Neural cell (in vitro differentiated cells): ENCODE data around the gene KIF5C. TPM values are rescaled to one million over a fixed set of nuclear protein-coding genes. Genes with fewer than 3 reads are reported as not detected.
"Not testable (repeated sequence)": the region's sequence is repeated elsewhere in the genome, so short reads cannot be mapped to it uniquely, and the experiment has no call there.

ENCODE experiments used
- H2AFZ ChIP-seq: fragments of 200-600, 300-800 bp; sonication (generic), shearing (Covaris generic); 2 replicates; pipeline ENCODE4 v1.6.0; 2014; ENCODE audit warnings: low read depth, mild to moderate bottlenecking, antibody characterized with exemption, low read length, moderate library complexity
- H3F3A ChIP-seq: fragments of 200-600 bp; shearing (Covaris generic); 2 replicates; pipeline ENCODE4 v1.6.1; 2016; ENCODE audit warnings: mild to moderate bottlenecking, moderate library complexity, mixed read lengths, antibody characterized with exemption, low read length; ENCODE audit not compliant: insufficient read depth, poor library complexity, severe bottlenecking
- H3K27ac ChIP-seq: fragments of 200-600, 300-800 bp; sonication (generic), shearing (Covaris generic); 2 replicates; pipeline ENCODE4 v1.5.1; 2014; ENCODE audit warnings: mild to moderate bottlenecking, low read length, moderate library complexity
- H3K27me3 ChIP-seq: fragments of 300-800, 200-600 bp; sonication (generic), shearing (Covaris generic); 2 replicates; pipeline ENCODE4 v1.6.0; 2014; ENCODE audit warnings: mild to moderate bottlenecking, low read depth, low read length, moderate library complexity; ENCODE audit not compliant: insufficient read depth
- H3K36me3 ChIP-seq: fragments of 300-800, 200-600 bp; sonication (generic), shearing (Covaris generic); 2 replicates; pipeline ENCODE4 v1.5.1; 2014; ENCODE audit warnings: mild to moderate bottlenecking, antibody characterized with exemption, low read length, moderate library complexity; ENCODE audit not compliant: insufficient read depth
- H3K4me2 ChIP-seq: fragments of 300-800, 200-600 bp; sonication (generic), shearing (Covaris generic); 2 replicates; pipeline ENCODE4 v1.6.0; 2014; ENCODE audit warnings: mild to moderate bottlenecking, low read length
- H3K4me3 ChIP-seq: fragments of 300-800, 200-600 bp; sonication (generic), shearing (Covaris generic); 2 replicates; pipeline ENCODE4 v1.5.1; 2014; ENCODE audit warnings: mild to moderate bottlenecking, low read length, moderate library complexity
- H3K79me2 ChIP-seq: fragments of 200-600 bp; shearing (Covaris generic); replicated peaks from 2 replicates; pipeline ENCODE4 v1.6.0; 2014; ENCODE audit warnings: mild to moderate bottlenecking, low read length, moderate library complexity; ENCODE audit not compliant: insufficient read depth
- H3K9ac ChIP-seq: fragments of 300-800, 200-600 bp; sonication (generic), shearing (Covaris generic); 2 replicates; pipeline ENCODE4 v1.6.1; 2016; ENCODE audit warnings: mild to moderate bottlenecking, low read length, mixed read lengths
- H3K9me2 ChIP-seq: fragments of 200-600 bp; shearing (Covaris generic); 2 replicates; pipeline ENCODE4 v1.6.1; 2016; ENCODE audit warnings: mild to moderate bottlenecking, low read length, mixed read lengths; ENCODE audit not compliant: insufficient read depth
- H3K9me3 ChIP-seq: fragments of 200-600, 300-800 bp; sonication (generic), shearing (Covaris generic); 2 replicates; pipeline ENCODE4 v1.6.1; 2016; ENCODE audit warnings: mild to moderate bottlenecking, mixed run types, low read length, moderate library complexity, mixed read lengths
- H4K20me1 ChIP-seq: fragments of 200-600 bp; shearing (Covaris generic); 2 replicates; pipeline ENCODE4 v1.6.1; 2016; ENCODE audit warnings: mild to moderate bottlenecking, mixed run types; ENCODE audit not compliant: insufficient read depth
- CTCF ChIP-seq: fragments of 450-650 bp; IDR thresholded peaks from 2 replicates; pipeline ENCODE4 v1.5.1; 2014; ENCODE audit warnings: antibody characterized with exemption, mild to moderate bottlenecking, moderate library complexity; ENCODE audit not compliant: poor library complexity, severe bottlenecking
- EP300 ChIP-seq: fragments of 450-650 bp; conservative IDR thresholded peaks from 2 replicates; pipeline ENCODE4 v1.6.1; 2014; ENCODE audit warnings: antibody characterized with exemption, mild to moderate bottlenecking, moderate library complexity; ENCODE audit not compliant: poor library complexity, severe bottlenecking
- EZH2 ChIP-seq: fragments of 200-600, 300-800 bp; shearing (Covaris generic), sonication (generic); IDR thresholded peaks from 2 replicates; pipeline ENCODE4 v1.6.1; 2014; ENCODE audit warnings: antibody characterized with exemption, low read length, borderline replicate concordance, mild to moderate bottlenecking; ENCODE audit not compliant: insufficient read depth, poor library complexity, severe bottlenecking
- MXI1 ChIP-seq: fragments of 450-650 bp; conservative IDR thresholded peaks from 2 replicates; pipeline ENCODE4 v1.6.1; 2014; ENCODE audit warnings: antibody characterized with exemption, mild to moderate bottlenecking; ENCODE audit not compliant: poor library complexity, severe bottlenecking
- POLR2AphosphoS5 ChIP-seq: IDR thresholded peaks from 2 replicates; pipeline ENCODE4 v1.6.1; 2012
- RAD21 ChIP-seq: fragments of 450-650 bp; conservative IDR thresholded peaks from 2 replicates; pipeline ENCODE4 v1.6.1; 2014; ENCODE audit warnings: antibody characterized with exemption, mild to moderate bottlenecking, moderate library complexity
- REST ChIP-seq: IDR thresholded peaks from 2 replicates; pipeline ENCODE4 v1.6.1; 2012; ENCODE audit warnings: borderline replicate concordance
- SMC3 ChIP-seq: fragments of 450-650 bp; conservative IDR thresholded peaks from 2 replicates; pipeline ENCODE4 v1.6.1; 2014; ENCODE audit warnings: antibody characterized with exemption, mild to moderate bottlenecking, moderate library complexity; ENCODE audit not compliant: poor library complexity
- TAF1 ChIP-seq: IDR thresholded peaks from 2 replicates; pipeline ENCODE4 v1.6.1; 2012; ENCODE audit warnings: low read depth
- polyA plus RNA-seq: library from polyadenylated mRNA; depleted of rRNA; stranded (reverse); fragments of >200 nt; gene quantifications from 2 replicates; pipeline ENCODE4 v1.2.3, GENCODE V29; 2014

Gene KIF5C
- polyA plus RNA-seq, 1 donor from 2014 or later: 527 TPM

- Histone ChIP-seq H3K4me3 (no peak overlapping the region), H3K9me3 (no peaks in the 10 kb centered on the region), H3K9ac (no peak overlapping the region), H3K27ac (no peak overlapping the region), H4K20me1 (no peaks in the 10 kb centered on the region), H3K36me3 (no peaks in the 10 kb centered on the region), H3K27me3 (no peaks in the 10 kb centered on the region), H3K9me2 (no peaks in the 10 kb centered on the region), H2AFZ (no peak overlapping the region), H3K79me2 (no peaks in the 10 kb centered on the region), H3F3A (peaks cover 5% of the 10 kb centered on the region), H3K4me2 (no peak overlapping the region)
- TF ChIP-seq CTCF: no peak
- TF ChIP-seq RAD21: no peak
- no peak for TF ChIP-seq SMC3
- no peak for TF ChIP-seq TAF1
- no peak for TF ChIP-seq POLR2AphosphoS5
- TF ChIP-seq EZH2: no peak
- TF ChIP-seq REST: no peak
- no peak for TF ChIP-seq EP300
- no peak for TF ChIP-seq MXI1
Observed at GRCh38 chr2:148860037-148860436, 15.0 kb upstream of the KIF5C start.

GRCh38 chr2:148861367-148861766, 13.7 kb upstream of the KIF5C start:
- no peak overlapping the region for H3K4me2 ChIP-seq
- no peaks in the 10 kb centered on the region for H3K79me2 ChIP-seq
- H3F3A ChIP-seq: peaks cover 5% of the 10 kb centered on the region
- H3K9me3 ChIP-seq: no peaks in the 10 kb centered on the region
- no peak overlapping the region for H2AFZ ChIP-seq
- H3K36me3 ChIP-seq: no peaks in the 10 kb centered on the region
- no peak overlapping the region for H3K9ac ChIP-seq
- H4K20me1 ChIP-seq: no peaks in the 10 kb centered on the region
- no peaks in the 10 kb centered on the region for H3K27me3 ChIP-seq
- no peak overlapping the region for H3K4me3 ChIP-seq
- H3K9me2 ChIP-seq: no peaks in the 10 kb centered on the region
- no peak overlapping the region for H3K27ac ChIP-seq
- no peak for TF ChIP-seq REST
- TF ChIP-seq TAF1: no peak
- no peak for TF ChIP-seq SMC3
- TF ChIP-seq MXI1: no peak
- TF ChIP-seq EP300: no peak
- TF ChIP-seq CTCF: no peak
- TF ChIP-seq RAD21: no peak
- no peak for TF ChIP-seq POLR2AphosphoS5
- TF ChIP-seq EZH2: no peak

- H3K79me2 ChIP-seq, H3K9ac ChIP-seq, H3K36me3 ChIP-seq, H2AFZ ChIP-seq, H3K4me2 ChIP-seq, H3K4me3 ChIP-seq, H3K9me2 ChIP-seq, H4K20me1 ChIP-seq, H3K9me3 ChIP-seq, H3K27me3 ChIP-seq: not testable (repeated sequence)
- Histone ChIP-seq H3K27ac (peak overlapping the region; percentile 97), H3F3A (peaks cover 11% of the 10 kb centered on the region)
Observed at GRCh38 chr2:148862478-148862877, 12.5 kb upstream of the KIF5C start.
